GM12801 (cell line): Measurements from ENCODE around the gene SMARCA4.

ENCODE experiments used
- CTCF ChIP-seq: IDR thresholded peaks from one replicate; pipeline ENCODE4 v1.5.1; 2011; ENCODE audit warnings: control low read depth; ENCODE audit not compliant: insufficient read length; ENCODE audit errors: extremely low read depth

SMARCA4 gene

GRCh38 chr19:10977742-10978092 is 16.9 kb downstream of the SMARCA4 start:
- no peak for TF ChIP-seq CTCF

- TF ChIP-seq CTCF, result no peak
Measured at GRCh38 chr19:10979951-10980381, 19.1 kb downstream of the SMARCA4 start.

- TF ChIP-seq CTCF, result no peak
Measured at GRCh38 chr19:10981252-10981895, 20.5 kb downstream of the SMARCA4 start.

GRCh38 chr19:10983026-10983425 is 22.2 kb downstream of the SMARCA4 start:
- no peak for TF ChIP-seq CTCF

- TF ChIP-seq CTCF, result no peak
Measured at GRCh38 chr19:10984166-10984735, 23.4 kb downstream of the SMARCA4 start.

- no peak for TF ChIP-seq CTCF
Measured at GRCh38 chr19:10985502-10985901, 24.7 kb downstream of the SMARCA4 start.

- TF ChIP-seq CTCF, result no peak
Measured at GRCh38 chr19:10986301-10987127, 25.7 kb downstream of the SMARCA4 start.
